Prostate gland (tissue), 2 donors: Measurements from ENCODE around the gene SRGAP3.

Experiments
- POLR2A ChIP-seq: fragments of 450-650 bp; IDR thresholded peaks from one replicate; pipeline ENCODE4 v1.6.1; 2016; ENCODE audit warnings: antibody characterized with exemption, mild to moderate bottlenecking
- POLR2AphosphoS5 ChIP-seq: sonication (generic); formaldehyde crosslinking; IDR thresholded peaks from one replicate; pipeline ENCODE4 v1.6.1; 2017; ENCODE audit warnings: antibody characterized with exemption
- TF ChIP-seq, protein P1 (sequence below), 4 experiments: fragments of 200-600 bp in 2 of 4; fragments of 450-650 bp in 2 of 4; sonication (generic) in 2 of 4; IDR thresholded peaks; 1 replicate in 3 of 4; 2 replicates in 1 of 4; pipeline ENCODE4 v1.5.1; 2016 to 2019; ENCODE audit warnings: antibody characterized with exemption in 4 of 4, mild to moderate bottlenecking in 2 of 4, moderate library complexity in 2 of 4

DNA sequence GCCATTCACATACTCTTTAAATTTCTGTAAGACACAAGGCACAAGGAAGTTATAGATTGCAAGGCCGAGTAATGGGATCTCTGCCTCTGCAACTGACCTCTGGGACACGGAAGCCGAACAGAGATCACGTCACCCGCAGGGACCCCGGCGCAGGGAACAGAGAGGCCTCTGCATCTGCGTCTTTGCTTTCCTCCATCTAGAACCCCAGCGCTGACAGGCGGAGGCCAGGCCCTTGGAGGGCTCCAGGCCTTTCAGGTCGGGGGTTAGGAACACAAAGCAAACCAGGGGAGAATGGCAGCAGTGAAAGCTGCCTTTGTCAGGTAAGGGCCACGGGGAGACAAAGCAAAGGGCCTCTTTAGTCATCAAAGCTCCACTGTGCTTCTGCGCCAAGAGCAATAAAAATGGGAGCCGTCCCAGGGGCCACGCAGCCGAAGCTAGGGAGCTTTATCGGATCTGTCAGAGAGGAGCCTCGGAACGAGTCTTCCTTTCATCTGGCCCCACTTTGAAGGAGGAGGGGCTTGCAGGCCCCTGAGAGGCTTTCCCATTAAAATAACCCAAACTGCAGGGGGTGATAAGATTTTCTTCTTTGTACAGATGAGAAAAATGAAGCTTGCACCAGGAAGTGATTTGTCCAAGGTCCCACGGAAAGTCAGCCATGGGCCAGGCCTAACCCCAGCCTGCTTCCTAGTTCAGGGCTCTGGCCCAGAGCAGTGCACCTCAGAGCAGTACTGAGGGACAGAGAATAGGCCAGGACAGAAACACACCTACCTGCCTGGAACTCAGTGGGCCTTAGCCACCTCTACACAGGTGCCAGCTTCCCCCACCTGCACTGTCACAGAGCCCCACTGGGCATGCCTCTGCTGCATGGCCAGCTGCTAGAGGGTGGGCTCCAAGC lies 201.7 kb downstream of the SRGAP3 start:
- TF ChIP-seq, protein P1, sequence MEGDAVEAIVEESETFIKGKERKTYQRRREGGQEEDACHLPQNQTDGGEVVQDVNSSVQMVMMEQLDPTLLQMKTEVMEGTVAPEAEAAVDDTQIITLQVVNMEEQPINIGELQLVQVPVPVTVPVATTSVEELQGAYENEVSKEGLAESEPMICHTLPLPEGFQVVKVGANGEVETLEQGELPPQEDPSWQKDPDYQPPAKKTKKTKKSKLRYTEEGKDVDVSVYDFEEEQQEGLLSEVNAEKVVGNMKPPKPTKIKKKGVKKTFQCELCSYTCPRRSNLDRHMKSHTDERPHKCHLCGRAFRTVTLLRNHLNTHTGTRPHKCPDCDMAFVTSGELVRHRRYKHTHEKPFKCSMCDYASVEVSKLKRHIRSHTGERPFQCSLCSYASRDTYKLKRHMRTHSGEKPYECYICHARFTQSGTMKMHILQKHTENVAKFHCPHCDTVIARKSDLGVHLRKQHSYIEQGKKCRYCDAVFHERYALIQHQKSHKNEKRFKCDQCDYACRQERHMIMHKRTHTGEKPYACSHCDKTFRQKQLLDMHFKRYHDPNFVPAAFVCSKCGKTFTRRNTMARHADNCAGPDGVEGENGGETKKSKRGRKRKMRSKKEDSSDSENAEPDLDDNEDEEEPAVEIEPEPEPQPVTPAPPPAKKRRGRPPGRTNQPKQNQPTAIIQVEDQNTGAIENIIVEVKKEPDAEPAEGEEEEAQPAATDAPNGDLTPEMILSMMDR (IDR thresholded peaks at IDR 0.05) = no peak
- TF ChIP-seq POLR2A (no peak), POLR2AphosphoS5 (no peak)
